Psoas muscle (tissue), 8 donors: ENCODE measurements around the gene KRT16. TPM values are rescaled to one million over a fixed set of nuclear protein-coding genes. Genes with fewer than 3 reads are reported as not detected.
"Not testable (repeated sequence)": the region's sequence is repeated elsewhere in the genome, so short reads cannot be mapped to it uniquely, and the experiment has no call there.

Source experiments
- ATAC-seq, 4 donors: fragments of 200-7000 bp; cut with Tn5 transposase; one replicate each; pipeline ENCODE4 v1.9.1; 2020; ENCODE audit warnings: moderate library complexity in 3 of 4, mild to moderate bottlenecking in 2 of 4
- DNase-seq, 2 donors: peaks; one replicate each; pipeline ENCODE4 v3.0.0-alpha.2; 2020
- H3K27ac ChIP-seq: fragments of 200-600 bp; one replicate; pipeline ENCODE4 v1.8.0; 2022
- H3K27me3 ChIP-seq, 3 donors: fragments of 200-600 bp in 1 of 3; one replicate each; pipeline versions ENCODE4 v1.6.1 to v1.8.0; 2013 to 2022; ENCODE audit warnings: low read length in 2 of 3, mild to moderate bottlenecking in 2 of 3, moderate library complexity in 1 of 3; ENCODE audit not compliant: insufficient read depth in 3 of 3
- H3K36me3 ChIP-seq, 2 donors: fragments of 200-600 bp in 1 of 2; one replicate each; pipeline versions ENCODE4 v1.6.1 to v1.8.0; 2013 to 2022; ENCODE audit warnings: low read depth in 1 of 2, mild to moderate bottlenecking in 1 of 2, moderate library complexity in 1 of 2; ENCODE audit not compliant: insufficient read depth in 1 of 2
- H3K4me1 ChIP-seq: fragments of 200-600 bp; one replicate; pipeline ENCODE4 v1.8.0; 2022
- H3K4me3 ChIP-seq: fragments of 200-600 bp; one replicate; pipeline ENCODE4 v1.8.0; 2022; ENCODE audit warnings: mild to moderate bottlenecking
- H3K9me3 ChIP-seq: fragments of 200-600 bp; one replicate; pipeline ENCODE4 v1.8.0; 2022
- WGBS, 3 donors: extraction: QIAGEN DNeasy Blood & Tissue Kit; methylation state at CpG; one replicate each; pipeline versions ENCODE4 v1.1.6 to v1.1.7; 2013; 5-methylcytosine and 5-hydroxymethylcytosine counted together
- intact Hi-C, 2 donors: fragments of 100-400 bp; cut with DNase I; formaldehyde crosslinking; loops; one replicate each; pipeline versions ENCODE4 v1.11.0 to v1.14.2; 2022
- long read RNA-seq, 2 donors: library from polyadenylated mRNA; unstranded; transcript quantifications; one replicate each; pipeline ENCODE4 v2.0.0, GENCODE V29; 2021
- polyA plus RNA-seq, 3 donors: library from polyadenylated mRNA; stranded (reverse); fragments of 200-250 nt; gene quantifications; one replicate each; pipeline ENCODE4 v1.2.3, GENCODE V29; 2013
- total RNA-seq, 4 donors: library from RNA; stranded (reverse); fragmentation: NEBNext Ultra II Directional in 2 of 4; extraction: Animal tissue kit (Norgen Biotek cat#: 25700) in 2 of 4; gene quantifications; one replicate each; pipeline versions ENCODE4 v1.2.1 to v1.2.4, GENCODE V29; 2021 to 2023
- TF ChIP-seq, protein P1 (sequence below): fragments of 200-600 bp; IDR thresholded peaks from one replicate; pipeline ENCODE4 v1.8.0; 2022; ENCODE audit warnings: antibody characterized with exemption
- donor health status: healthy with polysubstance abuse.
- donor health status: DM: no; HTN: no; CAD: no; lungs with moderate emphysema.
- donor health status: Bipolar disorder and iron deficiency.
- donor health status: healthy.
- donor health status: DM: yes; HTN: yes; CAD: no.
- donor health status: DM: no; HTN: no; CAD: no.
- donor health status: DM: no; HTN: no; CAD: no.
- donor health status: DM: yes; HTN: yes; CAD: no.

The KRT16 gene
- total RNA-seq (under 1 TPM in 2 of 4 donors, not detected in 2; 0.21 to 0.26 TPM), polyA plus RNA-seq (under 1 TPM in 2 of 3 donors, not detected in 1; 0.07 to 0.09 TPM)
- long read RNA-seq, donor 1, result 0 reads
- long read RNA-seq, donor 2, result 0 reads

DNA sequence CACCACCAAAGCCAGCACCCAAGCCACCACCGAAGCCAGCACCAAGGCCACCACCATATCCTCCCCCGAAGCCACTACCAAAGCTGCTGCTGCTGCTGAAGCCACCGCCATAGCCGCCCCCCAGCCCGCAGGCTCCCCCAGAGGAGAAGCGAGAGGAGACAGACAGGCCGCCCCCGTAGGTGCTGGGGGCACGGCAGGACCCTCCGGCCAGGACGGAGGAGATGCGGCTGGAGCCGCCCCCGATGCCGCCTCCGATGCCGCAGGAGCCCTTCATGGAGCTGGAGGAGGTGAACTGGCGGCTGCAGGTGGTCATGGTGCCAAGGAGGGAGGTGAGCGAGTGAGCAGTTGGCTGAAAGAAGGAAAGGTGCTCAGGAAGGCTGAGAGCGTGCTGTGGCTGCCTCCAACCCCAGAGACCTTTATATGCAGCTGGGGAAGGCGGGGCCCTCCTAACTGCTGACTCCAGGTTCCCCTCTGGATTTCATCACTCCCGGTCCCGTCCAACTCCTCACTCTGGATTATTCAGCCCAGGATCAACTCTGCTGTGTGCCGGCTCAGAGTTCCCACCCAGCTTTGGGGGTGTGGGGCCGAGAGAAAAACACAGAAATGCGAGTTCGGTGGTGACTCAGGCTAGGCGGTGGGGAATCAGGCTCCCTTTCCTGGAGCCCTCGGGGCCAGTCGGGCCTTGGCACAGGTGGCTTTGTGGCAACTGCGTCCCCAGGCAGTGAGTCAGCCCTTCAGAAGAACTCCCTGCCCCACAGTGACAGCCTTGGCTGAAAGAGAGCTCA lies at the start of gene KRT16:
Gene KRT16, minus strand, starts transcription at position 392 of the 785 bp plus-strand sequence. Its CDS starts 79 bp downstream, at position 313.
- DNase-seq (peak in 1 of 2 donors; percentile 30), ATAC-seq (peak in 2 of 4 donors; percentile 72 to 76)
- H3K4me1 ChIP-seq, H3K27ac ChIP-seq, H3K9me3 ChIP-seq, H3K27me3 ChIP-seq, H3K36me3 ChIP-seq, H3K4me3 ChIP-seq, intact Hi-C loops: not testable (repeated sequence)
- WGBS, 3 donors, result 60 to 68% (median 67%) methylated on average over 23 to 31 of the region's 31 CpGs

DNA sequence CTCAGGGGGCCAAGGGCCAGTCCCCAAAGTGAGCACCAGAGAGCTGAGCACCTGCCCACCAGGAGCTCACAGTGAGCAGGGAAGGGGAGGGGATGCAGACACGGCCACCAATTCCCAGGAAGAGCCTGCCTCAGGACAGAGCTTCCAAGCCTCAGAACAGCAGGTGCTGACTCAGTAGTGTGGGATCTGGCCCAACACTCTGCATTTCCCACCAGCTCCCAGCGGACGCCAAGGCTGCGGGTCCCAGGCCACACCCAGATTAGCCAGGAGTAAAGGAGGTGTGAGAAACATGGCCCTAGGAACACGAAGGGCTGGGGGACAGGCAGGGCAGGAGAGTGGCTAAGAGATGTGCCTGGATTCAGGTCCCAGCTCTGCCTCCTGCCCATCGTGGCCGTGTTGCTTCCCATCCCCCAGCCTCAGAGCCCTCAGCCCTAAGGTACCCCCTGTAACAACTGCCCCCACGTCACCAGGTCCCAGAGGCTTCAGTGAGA lies 47.7 kb upstream of the KRT16 start:
- WGBS, 3 donors, result 54 to 65% (median 63%) methylated on average over 8 of the region's 8 CpGs
- TF ChIP-seq, protein P1, sequence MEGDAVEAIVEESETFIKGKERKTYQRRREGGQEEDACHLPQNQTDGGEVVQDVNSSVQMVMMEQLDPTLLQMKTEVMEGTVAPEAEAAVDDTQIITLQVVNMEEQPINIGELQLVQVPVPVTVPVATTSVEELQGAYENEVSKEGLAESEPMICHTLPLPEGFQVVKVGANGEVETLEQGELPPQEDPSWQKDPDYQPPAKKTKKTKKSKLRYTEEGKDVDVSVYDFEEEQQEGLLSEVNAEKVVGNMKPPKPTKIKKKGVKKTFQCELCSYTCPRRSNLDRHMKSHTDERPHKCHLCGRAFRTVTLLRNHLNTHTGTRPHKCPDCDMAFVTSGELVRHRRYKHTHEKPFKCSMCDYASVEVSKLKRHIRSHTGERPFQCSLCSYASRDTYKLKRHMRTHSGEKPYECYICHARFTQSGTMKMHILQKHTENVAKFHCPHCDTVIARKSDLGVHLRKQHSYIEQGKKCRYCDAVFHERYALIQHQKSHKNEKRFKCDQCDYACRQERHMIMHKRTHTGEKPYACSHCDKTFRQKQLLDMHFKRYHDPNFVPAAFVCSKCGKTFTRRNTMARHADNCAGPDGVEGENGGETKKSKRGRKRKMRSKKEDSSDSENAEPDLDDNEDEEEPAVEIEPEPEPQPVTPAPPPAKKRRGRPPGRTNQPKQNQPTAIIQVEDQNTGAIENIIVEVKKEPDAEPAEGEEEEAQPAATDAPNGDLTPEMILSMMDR, result no peak
- H3K27me3 ChIP-seq, result no peaks in the 10 kb centered on the region
- H3K9me3 ChIP-seq, result no peaks in the 10 kb centered on the region
- ATAC-seq (no peak), DNase-seq (peak in 1 of 2 donors; percentile 42)
- intact Hi-C loops, result loop anchor here in 1 of 2 donors (5.0 to 10.0 kb wide), 2 partner anchors 113 to 855 kb away; no protein-coding TSS in a partner anchor
- H3K36me3 ChIP-seq, result no peaks in the 10 kb centered on the region
- H3K27ac ChIP-seq, result no peak overlapping the region
- H3K4me1 ChIP-seq, result no peaks in the 10 kb centered on the region
- no peak overlapping the region for H3K4me3 ChIP-seq

DNA sequence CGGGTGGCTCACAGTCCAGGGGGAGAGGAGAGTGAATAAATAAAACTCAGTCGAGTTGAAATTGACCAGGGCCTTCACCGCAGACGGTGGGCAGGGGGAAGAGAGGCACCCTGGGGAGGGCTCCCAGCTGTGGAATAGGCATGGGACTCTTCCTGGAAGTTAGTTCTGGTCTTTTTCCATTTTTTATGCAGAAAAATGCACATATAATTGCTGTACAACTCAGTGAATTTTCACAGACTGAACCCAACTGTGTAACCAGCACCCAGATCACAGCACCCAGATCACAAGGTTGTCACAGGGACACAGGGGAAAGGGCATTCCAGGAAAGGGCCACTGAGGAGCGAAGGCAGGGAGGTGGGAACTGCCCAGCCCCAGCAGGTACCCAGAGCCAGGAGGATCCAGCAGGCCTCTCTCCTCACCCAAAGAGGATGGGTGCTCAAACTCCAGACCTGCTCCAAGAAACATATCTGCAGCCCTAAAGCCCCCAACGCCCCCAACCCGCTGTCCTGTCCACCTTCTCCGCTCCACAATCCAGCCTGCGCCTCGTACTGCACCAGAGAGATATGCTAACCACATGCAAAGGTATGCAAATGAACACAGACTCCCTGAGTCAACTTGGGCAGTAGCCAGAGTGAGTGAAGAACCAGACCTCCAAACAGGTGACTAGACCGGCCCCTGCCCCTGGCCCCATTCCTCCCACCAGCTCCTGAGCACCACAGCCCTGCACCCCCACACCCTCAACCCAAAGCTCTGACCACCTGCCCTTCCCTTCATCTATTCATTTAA lies 47.1 kb upstream of the KRT16 start:
- H3K36me3 ChIP-seq, result no peaks in the 10 kb centered on the region
- 76 to 84% (median 81%) methylated on average over 11 of the region's 11 CpGs for WGBS, 3 donors
- H3K9me3 ChIP-seq, result no peaks in the 10 kb centered on the region
- intact Hi-C loops, result loop anchor here in 1 of 2 donors (5.0 to 10.0 kb wide), 2 partner anchors 112 to 855 kb away; no protein-coding TSS in a partner anchor
- no peak for ATAC-seq
- no peaks in the 10 kb centered on the region for H3K4me1 ChIP-seq
- peak in 1 of 2 donors; percentile 33 for DNase-seq
- H3K27me3 ChIP-seq, result no peaks in the 10 kb centered on the region
- no peak overlapping the region for H3K27ac ChIP-seq
- H3K4me3 ChIP-seq, result no peak overlapping the region
- TF ChIP-seq, protein P1, result no peak

DNA sequence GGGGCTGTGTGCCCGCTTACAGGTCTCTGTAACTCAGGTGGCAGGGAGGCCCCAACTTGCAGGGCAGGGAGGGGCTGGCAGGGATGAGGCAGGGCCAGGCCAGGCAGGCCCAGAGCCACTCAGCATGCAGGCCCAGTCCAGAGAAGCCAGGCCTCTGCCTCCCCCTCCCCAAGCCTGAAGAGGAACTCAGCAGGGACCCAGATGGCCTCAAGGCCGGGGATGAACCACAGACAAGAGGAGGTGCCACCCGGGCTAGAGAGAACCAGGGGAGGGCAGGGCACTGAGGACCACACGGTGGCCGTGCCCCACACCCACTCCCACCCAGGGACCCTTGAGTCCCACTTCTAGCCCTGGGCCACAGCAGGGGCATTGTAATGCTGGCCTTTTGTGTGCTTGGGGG lies 46.3 kb upstream of the KRT16 start:
- Histone ChIP-seq H3K27ac (no peak overlapping the region), H3K27me3 (no peaks in the 10 kb centered on the region), H3K36me3 (no peaks in the 10 kb centered on the region), H3K9me3 (no peaks in the 10 kb centered on the region), H3K4me3 (no peak overlapping the region), H3K4me1 (no peaks in the 10 kb centered on the region)
- ATAC-seq, result no peak
- TF ChIP-seq, protein P1, result no peak
- DNase-seq, result peak in 1 of 2 donors; percentile 21
- intact Hi-C loops, result no loop called here
- WGBS, 3 donors, result 85 to 98% (median 92%) methylated on average over 3 to 5 of the region's 5 CpGs

DNA sequence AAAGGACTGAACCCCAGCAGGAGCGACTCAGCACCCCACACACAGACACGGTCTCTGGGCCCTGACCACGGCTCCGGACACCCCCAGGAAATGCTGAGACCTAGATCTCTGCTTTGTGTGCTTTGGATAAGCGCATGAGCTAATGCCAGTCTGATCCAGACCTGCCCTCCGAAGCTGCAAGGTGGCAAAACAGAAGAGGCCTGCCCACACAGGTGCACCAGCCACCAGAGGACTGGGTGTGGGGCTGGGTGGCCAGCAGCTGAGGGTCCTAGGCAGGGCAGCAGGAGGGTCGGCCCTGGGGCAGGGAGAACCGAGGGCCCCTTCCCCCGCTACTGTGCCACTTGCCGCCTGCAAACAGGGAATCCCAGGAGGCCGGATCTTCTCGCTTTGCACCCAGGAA lies 45.4 kb upstream of the KRT16 start:
- WGBS, 3 donors, result 90 to 94% (median 94%) methylated on average over 12 of the region's 12 CpGs
- H3K27me3 ChIP-seq, result no peaks in the 10 kb centered on the region
- DNase-seq (peak in 1 of 2 donors; percentile 47), ATAC-seq (no peak)
- H3K4me1 ChIP-seq, result no peaks in the 10 kb centered on the region
- H3K9me3 ChIP-seq, result no peaks in the 10 kb centered on the region
- H3K4me3 ChIP-seq, result no peak overlapping the region
- intact Hi-C loops, result no loop called here
- TF ChIP-seq, protein P1, result no peak
- H3K36me3 ChIP-seq, result no peaks in the 10 kb centered on the region
- H3K27ac ChIP-seq, result no peak overlapping the region
